CD4-positive, alpha-beta T cell treated with Interleukin-4 for 1 hour (primary cell): Measurements from ENCODE around the gene DAB2IP.
A peak's percentile ranks its signal among the peaks of the same experiment; 100 is the strongest.
"Not testable (repeated sequence)": the region's sequence is repeated elsewhere in the genome, so short reads cannot be mapped to it uniquely, and the experiment has no call there.

ENCODE experiments used
- DNase-seq, 2 donors: peaks; one replicate each; pipeline ENCODE4 v3.0.0-alpha.2; 2020 to 2022

Gene DAB2IP

GRCh38 chr9:121731919-121732318 lies 80.5 kb downstream of the DAB2IP start:
- no peak for DNase-seq

GRCh38 chr9:121732389-121732788 lies 81.0 kb downstream of the DAB2IP start:
- no peak for DNase-seq

- peak in 1 of 2 donors; percentile 12 for DNase-seq
Observed at GRCh38 chr9:121732886-121733285, 81.5 kb downstream of the DAB2IP start.

- DNase-seq: no peak
Observed at GRCh38 chr9:121734465-121734864, 83.0 kb downstream of the DAB2IP start.

- no peak for DNase-seq
Observed at GRCh38 chr9:121735065-121735792, 83.8 kb downstream of the DAB2IP start.

GRCh38 chr9:121735793-121736770 lies 84.6 kb downstream of the DAB2IP start:
- DNase-seq: no peak

GRCh38 chr9:121736934-121737462 lies 85.6 kb downstream of the DAB2IP start:
- DNase-seq: no peak

GRCh38 chr9:121737481-121737931 lies 86.1 kb downstream of the DAB2IP start:
- DNase-seq: no peak

GRCh38 chr9:121738411-121738810 lies 87.0 kb downstream of the DAB2IP start:
- no peak for DNase-seq

GRCh38 chr9:121738968-121739367 lies 87.5 kb downstream of the DAB2IP start:
- no peak for DNase-seq

- no peak for DNase-seq
Observed at GRCh38 chr9:121739971-121740370, 88.5 kb downstream of the DAB2IP start.

GRCh38 chr9:121741228-121741918 lies 89.9 kb downstream of the DAB2IP start:
- no peak for DNase-seq

GRCh38 chr9:121741919-121742283 lies 90.5 kb downstream of the DAB2IP start:
- not testable (repeated sequence) for DNase-seq

- no peak for DNase-seq
Observed at GRCh38 chr9:121742923-121743322, 91.5 kb downstream of the DAB2IP start.

- no peak for DNase-seq
Observed at GRCh38 chr9:121743441-121744001, 92.1 kb downstream of the DAB2IP start.

GRCh38 chr9:121744002-121744686 lies 92.7 kb downstream of the DAB2IP start:
- DNase-seq: peak; percentile 25 to 26

- DNase-seq: no peak
Observed at GRCh38 chr9:121744687-121745395, 93.4 kb downstream of the DAB2IP start.

GRCh38 chr9:121745396-121745695 lies 93.9 kb downstream of the DAB2IP start:
- no peak for DNase-seq

GRCh38 chr9:121746411-121746810 lies 95.0 kb downstream of the DAB2IP start:
- DNase-seq: no peak

- DNase-seq: no peak
Observed at GRCh38 chr9:121746866-121747265, 95.4 kb downstream of the DAB2IP start.

GRCh38 chr9:121748074-121748473 lies 96.6 kb downstream of the DAB2IP start:
- peak in 1 of 2 donors; percentile 21 for DNase-seq
